ENCODE data around the gene ZNF329.
"Not testable (repeated sequence)": the region's sequence is repeated elsewhere in the genome, so short reads cannot be mapped to it uniquely, and the experiment has no call there.

The ZNF329 gene

DNA sequence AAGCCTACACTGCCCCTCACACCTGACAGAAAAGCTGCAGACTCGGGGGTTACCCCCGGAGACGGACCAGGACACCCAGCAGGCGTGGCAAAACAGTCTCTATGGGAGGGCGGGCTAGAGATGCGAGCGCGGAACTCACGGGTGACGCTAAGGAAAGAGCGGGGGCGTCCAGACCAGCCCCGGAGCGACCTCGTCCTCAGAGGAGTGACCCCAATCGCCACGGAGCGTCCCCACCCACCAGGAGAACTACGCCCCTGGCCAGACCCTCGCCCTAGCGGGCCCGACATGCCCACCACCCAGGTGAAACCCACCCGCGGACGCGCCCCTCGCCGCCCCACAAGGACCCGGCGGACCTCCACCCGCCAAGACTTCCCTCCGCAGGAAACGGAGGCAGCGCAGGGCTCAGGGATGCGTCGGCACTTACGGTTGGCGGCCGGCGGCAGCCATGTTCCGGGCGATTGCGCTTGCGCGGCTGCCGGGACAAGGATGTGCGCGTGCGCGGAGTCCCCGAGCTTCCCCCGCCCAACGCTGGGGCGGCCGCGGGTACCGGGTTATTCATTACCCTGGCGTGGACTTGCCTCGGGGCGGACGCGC lies at the start of gene ZNF329:
Gene ZNF329 (minus strand): TSS at position 462 of the 594 bp plus-strand sequence. CDS start 21,286 bp downstream, outside the sequence.
- DNase-seq (ENCODE audit: low read depth in 4 of 4, low spot score in 1 of 4), result peak; percentile 85 to 91 (median 88)

DNA sequence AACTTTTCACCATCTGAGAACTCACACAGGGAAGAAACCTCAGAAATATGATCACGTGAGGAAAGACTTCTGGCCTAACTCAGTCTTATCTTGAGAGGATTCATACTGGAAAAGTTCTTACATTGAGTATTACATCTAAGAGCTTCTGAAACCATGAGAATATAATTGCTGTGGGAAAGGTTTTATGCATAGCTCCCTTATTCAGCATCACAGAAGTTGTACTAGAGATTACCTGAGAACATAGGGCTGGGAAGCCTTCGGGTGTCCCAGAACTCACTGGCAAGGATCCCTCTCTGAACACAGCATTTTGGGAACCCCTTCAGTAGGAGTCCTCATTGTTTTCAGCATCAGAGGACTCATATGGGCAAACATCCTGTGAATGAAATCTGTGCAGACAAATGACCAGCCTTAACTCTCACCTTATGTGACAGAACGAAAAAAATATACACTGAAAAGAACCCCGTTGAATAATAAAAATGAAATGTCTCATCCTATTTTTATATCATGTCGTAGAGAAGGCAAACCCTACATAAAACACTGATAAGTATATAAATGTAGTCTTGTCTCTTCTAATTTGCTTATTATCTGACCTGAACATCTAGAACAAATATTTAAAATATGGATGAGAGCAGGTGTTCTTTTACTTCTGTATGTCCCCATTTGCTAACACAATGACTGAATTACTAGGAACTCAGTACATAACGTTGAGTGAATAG lies 46.5 kb upstream of the ZNF329 start:
- DNase-seq (ENCODE audit: low read depth in 4 of 4, low spot score in 1 of 4), result no peak

DNA sequence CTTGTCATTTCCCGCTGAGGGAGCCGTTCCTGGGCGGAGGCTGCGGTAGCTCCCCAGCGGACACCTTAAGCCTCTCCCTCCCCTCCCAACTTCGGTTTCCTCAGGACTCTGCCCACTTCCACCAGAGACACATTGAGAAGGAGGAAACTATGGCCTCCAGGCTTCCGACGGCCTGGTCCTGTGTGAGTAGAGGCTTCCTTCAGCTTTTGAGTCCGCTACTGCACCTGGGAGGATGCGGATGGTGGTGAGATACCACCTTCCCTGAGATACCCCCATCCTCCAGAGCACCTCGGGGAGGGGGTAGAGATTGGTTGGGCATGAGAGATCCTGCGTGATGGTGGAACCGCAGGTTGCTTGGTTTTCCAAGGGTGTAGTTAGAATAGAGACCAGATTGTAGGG lies 33.2 kb upstream of the ZNF329 start:
- peak in 1 of 4 experiments; percentile 12 for DNase-seq (ENCODE audit: low read depth in 4 of 4, low spot score in 1 of 4)

DNA sequence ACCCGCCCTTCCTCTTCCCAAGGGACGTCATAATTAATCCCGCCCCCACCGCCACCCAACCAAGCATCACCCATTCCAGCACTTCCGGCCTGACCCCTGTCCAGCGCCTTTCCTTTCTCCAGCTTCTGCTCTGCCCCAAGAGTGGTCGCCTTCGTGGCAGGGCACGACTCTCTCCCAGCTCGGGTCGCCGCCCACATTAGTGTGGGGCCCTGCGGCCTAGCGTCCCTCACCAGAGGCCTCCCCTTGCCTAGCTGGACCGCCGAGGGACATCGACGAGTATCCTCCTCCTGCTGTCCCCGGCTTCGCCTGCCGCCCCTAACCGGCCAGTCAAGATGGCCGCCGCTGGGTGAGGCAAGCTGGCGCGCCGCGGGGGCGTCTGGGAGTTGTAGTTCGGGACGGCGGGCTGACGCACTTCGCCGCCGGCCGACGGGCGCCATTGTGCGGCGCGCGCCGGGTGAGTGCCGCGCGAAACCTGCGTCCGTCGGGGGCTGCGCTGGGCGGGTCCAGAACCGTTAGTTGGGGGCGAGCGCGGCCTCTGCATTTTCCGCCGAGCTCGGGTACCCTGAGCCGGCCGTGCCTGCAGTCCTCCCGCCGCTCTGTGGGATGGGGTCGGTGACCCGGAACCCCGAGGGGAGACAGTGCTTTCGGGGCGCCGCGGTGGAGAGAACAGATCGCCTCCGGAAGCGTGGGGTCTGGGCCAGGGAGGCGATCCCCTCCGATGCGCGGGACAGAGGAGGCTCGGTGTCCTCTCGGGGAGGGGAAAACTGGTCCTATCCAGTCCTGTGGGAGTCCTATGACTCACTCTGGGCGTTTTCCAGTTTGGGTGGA lies 32.6 kb upstream of the ZNF329 start, which contains the start of gene ZNF274:
Gene ZNF274 (plus strand): TSS at position 73 of the 828 bp plus-strand sequence. CDS start 905 bp downstream, outside the sequence.
- peak; percentile 86 to 92 (median 88) for DNase-seq (ENCODE audit: low read depth in 4 of 4, low spot score in 1 of 4)

DNA sequence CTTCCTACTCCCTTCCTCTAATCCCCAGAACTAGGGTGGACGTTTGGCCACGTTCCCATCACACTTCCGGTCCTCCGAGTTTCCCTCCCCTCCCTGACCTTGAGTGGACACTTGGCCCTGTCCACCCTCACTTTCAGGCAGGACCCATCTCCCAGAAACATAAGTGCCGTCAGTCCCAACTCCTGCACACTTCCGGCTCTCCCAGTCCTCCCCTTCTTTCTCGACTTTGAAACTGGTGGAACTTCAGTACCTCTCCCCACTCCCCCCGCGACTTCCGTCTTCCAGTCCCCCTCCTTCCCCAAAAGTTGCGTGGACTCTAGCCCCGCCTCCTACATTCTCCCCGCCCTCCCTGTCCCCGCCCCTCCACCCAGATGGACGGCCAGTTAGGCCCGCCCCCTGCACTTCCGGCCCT lies 32.0 kb upstream of the ZNF329 start:
- peak in 3 of 4 experiments; percentile 71 to 78 (median 73) for DNase-seq (ENCODE audit: low read depth in 4 of 4, low spot score in 1 of 4)

DNA sequence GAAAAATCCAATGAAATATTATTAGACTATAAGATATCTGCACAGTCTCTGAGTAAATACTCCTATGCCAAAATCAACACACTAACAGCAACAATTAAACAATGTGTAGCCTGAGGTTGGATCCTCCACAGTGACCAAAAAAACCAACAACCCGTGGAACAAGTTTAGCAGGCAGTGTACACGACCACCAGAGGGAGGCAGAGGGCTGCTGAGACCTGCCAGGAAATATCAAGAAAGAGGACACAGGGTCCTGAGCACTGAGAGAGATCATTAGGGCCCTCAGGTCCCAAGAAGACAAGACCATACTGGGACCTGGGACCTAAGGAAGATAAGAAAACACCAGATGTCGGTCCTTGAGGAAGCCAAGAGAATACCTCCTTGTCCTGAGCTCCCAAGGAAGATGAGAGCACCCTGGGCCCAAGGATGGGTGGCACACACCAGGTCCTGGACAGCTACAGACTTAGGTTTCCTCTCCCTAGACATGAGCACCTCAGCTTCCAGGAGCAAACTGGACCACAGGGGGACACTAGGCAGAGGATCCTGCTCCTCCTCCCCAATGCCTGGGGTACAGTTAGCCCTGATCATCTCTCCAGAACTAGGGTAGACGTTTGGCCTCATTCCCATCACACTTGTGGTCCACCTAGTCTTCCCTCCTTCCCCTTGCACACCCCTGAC lies 31.4 kb upstream of the ZNF329 start:
- peak; percentile 28 to 46 (median 34) for DNase-seq (ENCODE audit: low read depth in 4 of 4, low spot score in 1 of 4)

DNA sequence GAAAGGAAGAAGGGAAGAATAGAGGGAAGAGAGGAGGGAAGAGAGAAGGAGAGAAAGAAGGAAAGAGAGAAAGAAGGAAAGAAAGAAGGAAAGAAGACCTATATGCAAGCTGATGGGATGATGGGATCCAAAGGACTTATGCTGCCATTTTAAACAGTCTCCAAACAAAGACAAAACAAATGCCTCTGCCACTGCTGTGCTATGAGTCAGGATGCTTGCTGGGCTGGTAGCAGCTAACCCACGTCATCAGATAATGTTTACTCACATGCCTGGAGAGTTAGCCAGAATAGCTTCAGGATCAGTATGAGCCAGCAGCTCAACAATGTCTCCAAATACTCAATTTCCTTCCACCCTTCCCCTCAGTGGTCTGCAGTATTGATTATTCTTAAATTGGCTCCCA lies 20.3 kb upstream of the ZNF329 start:
- DNase-seq (ENCODE audit: low read depth in 4 of 4, low spot score in 1 of 4), result no peak

DNA sequence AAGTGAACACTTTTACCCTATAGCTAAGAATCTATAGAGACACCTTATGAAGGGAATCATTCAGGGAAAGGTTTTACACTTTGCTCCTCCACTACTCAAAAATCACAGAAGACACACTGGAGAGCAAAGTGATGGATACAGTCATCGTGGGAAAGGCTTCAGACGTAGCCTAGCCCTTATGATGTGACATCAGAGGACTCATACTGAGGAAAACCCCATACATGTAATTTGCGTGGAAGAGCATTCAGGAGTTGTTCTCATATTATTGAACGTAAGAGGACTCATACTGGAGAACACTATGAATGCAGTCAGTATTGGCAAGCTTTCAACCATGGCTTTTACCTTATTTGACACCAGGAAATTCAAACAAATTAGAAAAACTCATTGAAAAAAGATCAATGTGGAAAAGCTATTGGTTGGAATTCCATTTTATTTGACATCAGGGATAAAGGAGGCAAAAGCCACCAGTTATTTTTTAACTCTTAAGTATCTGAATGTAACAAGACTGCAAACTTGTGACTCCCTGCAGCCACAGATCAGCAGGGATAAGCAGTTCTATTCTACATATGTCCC lies 16.2 kb upstream of the ZNF329 start:
- DNase-seq (ENCODE audit: low read depth in 4 of 4, low spot score in 1 of 4), result no peak

DNA sequence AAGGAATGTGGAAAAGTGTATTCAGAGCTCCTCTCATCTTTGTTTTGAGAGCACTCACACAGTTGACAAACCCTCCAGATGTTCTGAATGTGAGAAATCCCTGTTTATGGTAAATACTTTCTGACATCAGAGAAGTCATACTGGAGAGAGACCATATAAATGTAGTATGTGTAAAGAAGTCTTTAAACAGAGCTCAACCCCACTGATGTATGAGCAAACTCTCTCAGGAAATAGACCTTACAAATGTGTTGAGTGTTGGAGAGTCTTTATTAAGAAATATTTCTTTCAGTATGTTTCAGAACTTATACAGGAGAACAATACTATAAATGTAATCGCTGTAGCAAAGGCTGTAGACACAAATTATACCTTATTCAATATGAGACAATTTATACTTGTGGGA lies 15.7 kb upstream of the ZNF329 start:
- no peak for DNase-seq (ENCODE audit: low read depth in 4 of 4, low spot score in 1 of 4)

DNA sequence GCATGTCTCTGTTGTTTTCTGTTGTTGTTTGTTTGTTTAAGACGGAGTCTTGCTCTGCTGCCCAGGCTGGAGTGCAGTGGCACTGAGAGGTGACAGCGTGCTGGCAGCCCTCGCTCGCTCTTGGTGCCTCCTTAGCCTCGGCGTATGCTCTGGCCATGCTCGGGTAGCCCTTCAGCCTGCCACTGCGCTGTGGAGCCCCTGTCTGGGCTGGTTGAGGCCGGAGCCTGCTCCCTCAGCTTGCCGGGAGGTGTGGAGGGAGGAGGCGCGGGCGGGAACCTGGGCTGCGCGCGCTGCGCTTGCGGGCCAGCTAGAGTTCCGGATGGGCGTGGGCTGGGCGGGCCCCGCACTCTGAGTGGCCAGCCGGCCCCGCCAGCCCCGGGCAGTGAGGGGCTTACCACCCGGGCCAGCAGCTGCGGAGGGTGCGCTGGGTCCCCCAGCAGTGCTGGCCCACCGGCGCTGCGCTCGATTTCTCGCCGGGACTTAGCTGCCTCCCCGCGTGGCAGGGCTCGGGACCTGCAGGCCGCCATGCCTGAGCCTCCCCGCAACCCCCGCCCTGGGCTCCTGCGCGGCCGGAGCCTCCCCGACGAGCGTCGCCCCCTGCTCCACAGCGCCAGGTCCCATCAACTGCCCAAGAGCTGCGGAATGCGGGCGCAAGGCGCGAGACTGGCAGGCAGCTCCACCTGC lies 6.6 kb upstream of the ZNF329 start:
- no peak for DNase-seq (ENCODE audit: low read depth in 4 of 4, low spot score in 1 of 4)

DNA sequence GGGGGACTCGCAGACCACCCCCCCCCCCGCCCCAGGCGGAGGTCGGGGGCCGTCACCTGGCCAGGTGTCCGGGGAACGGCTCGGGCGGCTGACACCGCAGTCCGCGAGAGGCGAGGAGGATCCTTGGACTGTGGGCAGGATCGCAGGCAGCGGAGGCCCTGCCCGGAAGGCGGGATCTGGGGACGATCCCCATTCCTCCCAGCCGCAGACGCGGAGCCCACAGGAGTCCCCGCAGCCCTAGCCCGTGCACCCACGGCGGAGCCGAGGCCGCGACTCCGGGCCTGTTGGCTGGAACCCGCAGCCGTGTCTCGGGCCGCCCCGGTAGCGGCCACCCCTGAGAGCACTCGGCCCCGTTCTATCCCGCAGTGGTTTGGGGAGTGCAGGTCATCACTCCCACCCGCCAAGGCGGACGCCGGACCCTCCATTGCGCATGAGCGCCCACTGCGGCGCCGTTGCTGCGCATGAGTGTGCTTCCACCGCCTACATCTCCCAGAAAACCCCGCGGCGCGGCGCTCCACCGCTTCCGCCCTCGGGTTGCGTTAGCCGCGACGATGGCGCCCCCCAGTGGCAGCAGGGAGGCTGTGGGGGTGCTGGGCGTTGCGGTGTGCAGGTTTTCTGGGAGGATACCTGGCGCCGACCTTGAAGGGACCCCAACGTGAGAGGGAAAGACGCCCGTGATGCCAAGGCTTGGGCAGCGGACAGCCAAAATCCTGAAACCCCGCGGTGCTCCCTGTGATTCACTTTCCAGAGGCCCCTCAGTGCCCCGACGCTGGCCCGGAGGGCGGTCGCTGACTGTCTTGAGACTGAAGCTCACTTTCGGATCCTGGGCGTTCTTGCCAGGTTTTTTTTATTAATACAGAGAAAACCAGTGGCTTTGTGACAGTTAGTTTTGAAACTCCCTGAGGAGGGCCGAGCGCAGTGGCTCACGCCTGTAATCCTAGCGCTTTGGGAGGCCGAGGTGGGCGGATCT lies 4.4 kb upstream of the ZNF329 start:
- peak; percentile 96 to 100 (median 98) for DNase-seq (ENCODE audit: low read depth in 4 of 4, low spot score in 1 of 4)

DNA sequence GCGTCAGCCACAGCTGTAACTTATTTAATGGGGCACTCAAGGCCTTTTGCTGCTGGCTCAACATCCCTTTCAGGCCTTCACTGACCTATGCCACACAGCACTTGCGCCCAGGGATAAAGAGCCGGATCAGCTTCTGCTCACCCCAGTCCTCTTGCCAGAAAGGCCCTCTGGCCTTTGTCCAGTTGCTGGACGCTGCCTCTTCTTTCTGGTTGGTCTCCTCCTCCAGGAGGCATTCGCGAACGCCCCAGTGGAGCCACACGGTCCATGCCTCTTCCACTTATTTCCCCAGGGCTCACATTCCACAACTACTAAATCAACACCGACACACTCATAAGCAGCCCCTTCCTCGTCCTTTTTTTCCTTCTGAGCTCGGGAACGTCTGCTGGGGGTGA lies 3.7 kb upstream of the ZNF329 start:
- DNase-seq (ENCODE audit: low read depth in 4 of 4, low spot score in 1 of 4), result no peak

DNA sequence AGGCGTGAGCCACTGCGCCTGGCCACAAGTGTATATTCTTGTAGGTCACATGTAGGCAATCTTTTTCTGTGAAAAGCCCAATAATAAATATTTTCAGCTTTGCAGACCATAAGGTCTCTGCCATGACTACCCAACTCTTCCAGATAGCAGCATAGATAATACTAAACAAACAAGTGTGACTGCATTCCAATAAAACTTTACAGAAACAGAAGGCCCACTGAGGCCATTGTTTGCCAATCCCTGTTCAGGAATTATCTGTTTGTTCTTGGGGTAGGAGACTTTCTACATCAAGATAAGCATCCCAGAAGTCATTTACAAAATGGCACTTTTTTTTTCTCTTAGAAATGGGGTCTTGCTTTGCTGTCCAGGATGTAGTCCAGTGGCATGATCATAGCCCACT lies 2.8 kb upstream of the ZNF329 start:
- no peak for DNase-seq (ENCODE audit: low read depth in 4 of 4, low spot score in 1 of 4)

DNA sequence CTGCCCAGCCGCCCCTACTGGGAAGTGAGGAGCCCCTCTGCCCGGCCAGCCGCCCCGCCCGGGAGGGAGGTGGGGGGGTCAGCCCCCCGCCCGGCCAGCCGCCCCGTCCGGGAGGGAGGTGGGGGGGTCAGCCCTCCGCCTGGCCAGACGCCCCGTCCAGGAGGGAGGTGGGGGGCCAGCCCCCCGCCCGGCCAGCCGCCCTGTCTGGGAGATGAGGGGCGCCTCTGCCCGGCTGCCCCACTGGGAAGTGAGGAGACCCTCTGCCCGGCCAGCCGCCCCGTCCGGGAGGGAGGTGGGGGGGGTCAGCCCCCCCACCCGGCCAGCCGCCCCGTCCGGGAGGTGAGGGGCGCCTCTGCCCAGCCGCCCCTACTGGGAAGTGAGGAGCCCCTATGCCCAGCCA lies 3.1 kb downstream of the ZNF329 start:
- DNase-seq (ENCODE audit: low read depth in 4 of 4, low spot score in 1 of 4), result not testable (repeated sequence)

DNA sequence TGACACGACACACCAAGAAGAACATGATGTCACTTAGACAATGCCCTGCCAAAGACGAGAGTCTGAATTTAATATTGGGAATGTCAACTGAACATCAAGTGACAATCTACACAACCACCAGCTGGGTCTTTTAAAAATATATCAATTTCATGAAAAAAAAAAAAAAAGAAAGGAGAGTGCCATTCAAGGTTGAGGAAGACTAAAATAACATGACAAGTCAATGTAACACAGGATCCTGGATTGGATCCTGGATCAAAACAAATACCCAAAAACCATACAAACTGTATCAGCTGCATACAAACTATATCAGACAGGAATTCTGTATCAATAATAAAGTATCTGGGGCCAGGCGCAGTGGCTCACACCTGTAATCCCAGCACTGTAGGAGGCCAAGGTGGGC lies 4.7 kb downstream of the ZNF329 start:
- no peak for DNase-seq (ENCODE audit: low read depth in 4 of 4, low spot score in 1 of 4)

DNA sequence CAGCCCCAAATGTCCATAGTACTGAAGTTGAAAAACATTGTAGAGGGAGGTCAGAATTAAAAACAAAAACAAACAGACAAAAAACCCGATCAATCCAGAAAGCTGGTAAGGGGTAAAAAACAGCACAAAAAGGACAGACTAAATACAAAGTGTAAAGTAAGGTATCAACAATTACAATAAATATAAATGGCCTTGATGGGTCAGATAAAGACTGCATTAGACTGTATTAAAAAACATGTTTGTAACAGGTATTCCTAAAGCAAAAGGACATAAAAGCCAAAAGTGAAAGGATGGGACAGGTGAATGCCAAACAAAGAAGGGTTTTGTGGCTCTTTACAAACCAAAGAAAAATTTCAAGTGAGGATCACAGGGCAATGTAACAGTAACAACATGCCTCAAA lies 16.3 kb downstream of the ZNF329 start:
- no peak for DNase-seq (ENCODE audit: low read depth in 4 of 4, low spot score in 1 of 4)

DNA sequence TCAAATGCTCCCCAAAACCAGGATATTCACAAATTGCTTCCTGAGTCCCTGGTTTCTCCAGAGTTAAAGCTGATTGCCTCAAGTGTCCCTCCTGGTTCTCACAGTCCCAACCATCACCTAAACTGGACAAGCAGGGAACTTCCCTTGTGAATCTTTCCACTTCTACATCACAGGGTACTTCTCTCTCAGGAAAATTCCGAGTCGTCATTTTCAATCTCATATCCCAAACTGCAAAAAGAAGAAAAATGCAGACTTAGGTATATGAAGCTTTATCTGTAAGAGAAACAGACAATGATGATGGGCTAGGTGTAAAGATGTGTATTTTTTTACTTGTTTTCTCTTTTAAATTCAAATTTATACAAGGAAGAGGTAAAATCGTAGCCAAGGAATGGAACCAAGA lies 21.3 kb downstream of the ZNF329 start:
- DNase-seq (ENCODE audit: low read depth in 4 of 4, low spot score in 1 of 4), result no peak

DNA sequence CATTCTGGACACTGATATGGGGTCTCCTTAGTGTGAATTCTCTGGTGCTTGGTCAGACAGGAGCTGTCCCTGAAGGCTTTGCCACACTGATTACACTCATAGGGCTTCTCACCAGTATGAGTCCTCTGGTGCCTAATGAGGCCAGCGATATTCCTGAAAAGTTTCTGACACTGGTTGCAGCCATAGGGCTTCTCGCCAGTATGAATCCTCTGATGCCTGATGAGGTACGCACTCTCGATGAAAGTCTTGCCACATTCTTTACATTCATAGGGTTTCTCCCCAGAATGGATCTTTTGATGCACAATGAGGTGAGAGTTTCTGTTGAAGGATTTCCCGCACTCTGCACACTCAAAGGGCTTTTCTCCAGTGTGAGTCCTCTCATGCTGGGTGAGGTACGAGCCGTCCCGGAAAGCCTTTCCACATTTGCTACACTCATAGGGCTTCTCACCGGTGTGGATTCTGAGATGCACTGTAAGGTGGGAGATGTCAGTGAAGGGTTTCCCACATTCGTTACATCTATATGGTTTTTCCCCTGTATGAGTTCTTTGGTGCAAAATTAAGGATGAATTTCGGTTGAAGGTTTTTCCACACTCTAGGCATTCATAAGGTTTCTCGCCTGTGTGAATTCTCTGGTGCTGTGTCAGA lies 22.4 kb downstream of the ZNF329 start:
- no peak for DNase-seq (ENCODE audit: low read depth in 4 of 4, low spot score in 1 of 4)

DNA sequence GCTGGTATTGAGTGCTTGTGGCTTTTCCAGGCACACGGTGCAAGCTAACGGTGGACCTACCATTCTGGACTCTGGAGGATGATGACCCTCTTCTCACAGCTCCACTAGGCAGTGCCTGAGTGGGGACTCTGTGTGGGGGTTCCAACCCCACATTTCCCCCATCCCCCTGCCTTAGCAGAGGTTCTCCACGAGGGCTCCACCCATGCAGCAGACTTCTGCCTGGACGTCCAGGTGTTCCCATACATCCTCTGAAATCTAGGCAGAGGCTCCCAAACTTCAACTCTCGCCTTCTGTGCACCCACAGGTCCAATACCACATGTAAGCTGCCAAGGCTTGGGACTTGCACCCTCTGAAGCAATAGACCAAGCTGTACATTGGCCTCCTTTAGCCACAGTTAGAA lies 27.2 kb downstream of the ZNF329 start:
- DNase-seq (ENCODE audit: low read depth in 4 of 4, low spot score in 1 of 4), result no peak

Measured in stimulated activated CD4-positive, alpha-beta T cell treated with anti-CD3 and anti-CD28 coated beads, Interleukin-1b, Interleukin-23, amount 100 ng/mL, for 24 hours (primary cell).